ENCODE measurements around the gene C5orf46. TPM values are rescaled to one million over a fixed set of nuclear protein-coding genes. Genes with fewer than 3 reads are reported as not detected.

C5orf46 gene
- total RNA-seq, 1 experiment from 2014 or later = 78.7 TPM

GRCh38 chr5:147887930-147888329, 18.4 kb downstream of the C5orf46 start:
- DNase-seq (peak; percentile 94), ATAC-seq (peak; percentile 78)
- BruUV-seq (replicated peaks) = no TSS peak
- no peaks in the 10 kb centered on the region for H4K20me1 ChIP-seq (ENCODE audit: low read length)
- H3K9ac ChIP-seq (ENCODE audit: low read length) = peak overlapping the region; percentile 67
- peaks cover 39% of the 10 kb centered on the region for H3K36me3 ChIP-seq (ENCODE audit: low read depth, low read length)
- H3K9me2 ChIP-seq (replicated peaks; ENCODE audit: low read length) = no peaks in the 10 kb centered on the region
- no peak for TF ChIP-seq EZH2phosphoT487 (IDR thresholded peaks at IDR 0.05; ENCODE audit: borderline replicate concordance, low read length)
- no peak for TF ChIP-seq CTCF (conservative IDR thresholded peaks at IDR 0.05; ENCODE audit: low read depth, low read length)
- TF ChIP-seq EZH2 (IDR thresholded peaks at IDR 0.05; ENCODE audit: low read length, unreplicated experiment) = no peak
- ChIA-PET CTCF (interaction anchor here (0.6 to 1.3 kb wide), 4 partner anchors 29 to 47 kb away, joined by 3 to 21 read pairs (median 12); no protein-coding TSS in a partner anchor), POLR2A (ENCODE audit: unreplicated experiment) (no interaction called here)
- peaks cover 57% of the 10 kb centered on the region for H3K4me1 ChIP-seq (ENCODE audit: insufficient read depth, low read length)
- H3K9me3 ChIP-seq (ENCODE audit: low read length) = no peaks in the 10 kb centered on the region
- H3K79me2 ChIP-seq (ENCODE audit: low read length) = peaks cover 23% of the 10 kb centered on the region
- H2AFZ ChIP-seq (ENCODE audit: low read length) = no peak overlapping the region
- H3F3A ChIP-seq (ENCODE audit: low read length, unreplicated experiment) = peaks cover 3% of the 10 kb centered on the region
- peak overlapping the region; percentile 40 for H3K4me2 ChIP-seq (ENCODE audit: low read length)
- intact Hi-C loops (cut with micrococcal nuclease) = loop anchor here (1.0 kb wide), 4 partner anchors 30 to 219 kb away; no protein-coding TSS in a partner anchor
- H3K27me3 ChIP-seq (ENCODE audit: low read length) = no peaks in the 10 kb centered on the region
- H3K4me3 ChIP-seq (ENCODE audit: low read length) = no peak overlapping the region
- H3K27ac ChIP-seq (ENCODE audit: low read length) = peak overlapping the region; percentile 97

- intact Hi-C loops (cut with micrococcal nuclease) = loop anchor here (1.0 kb wide), 3 partner anchors 30 to 220 kb away; no protein-coding TSS in a partner anchor
- H3K27ac ChIP-seq (ENCODE audit: low read length) = peak overlapping the region; percentile 97
- DNase-seq (peak; percentile 80), ATAC-seq (peak; percentile 63)
- H3F3A ChIP-seq (ENCODE audit: low read length, unreplicated experiment) = no peaks in the 10 kb centered on the region
- H3K4me2 ChIP-seq (ENCODE audit: low read length) = peak overlapping the region; percentile 31
- H3K36me3 ChIP-seq (ENCODE audit: low read depth, low read length) = peaks cover 37% of the 10 kb centered on the region
- peak overlapping the region; percentile 67 for H3K9ac ChIP-seq (ENCODE audit: low read length)
- no TSS peak for BruUV-seq (replicated peaks)
- H3K27me3 ChIP-seq (ENCODE audit: low read length) = no peaks in the 10 kb centered on the region
- no peaks in the 10 kb centered on the region for H3K9me3 ChIP-seq (ENCODE audit: low read length)
- CTCF ChIA-PET = interaction anchor here (0.6 to 1.3 kb wide), 5 partner anchors 29 to 236 kb away, joined by 3 to 21 read pairs (median 7); no protein-coding TSS in a partner anchor
- no peak overlapping the region for H2AFZ ChIP-seq (ENCODE audit: low read length)
- no peaks in the 10 kb centered on the region for H3K9me2 ChIP-seq (replicated peaks; ENCODE audit: low read length)
- TF ChIP-seq EZH2phosphoT487 (IDR thresholded peaks at IDR 0.05; ENCODE audit: borderline replicate concordance, low read length) = no peak
- peak; percentile 96 for TF ChIP-seq CTCF (conservative IDR thresholded peaks at IDR 0.05; ENCODE audit: low read depth, low read length)
- POLR2A ChIA-PET (ENCODE audit: unreplicated experiment) = interaction anchor here (0.9 kb wide), 1 partner anchor 48 kb away, joined by 13 read pairs; no protein-coding TSS in a partner anchor
- H3K4me1 ChIP-seq (ENCODE audit: insufficient read depth, low read length) = peaks cover 51% of the 10 kb centered on the region
- no peak overlapping the region for H3K4me3 ChIP-seq (ENCODE audit: low read length)
- no peaks in the 10 kb centered on the region for H4K20me1 ChIP-seq (ENCODE audit: low read length)
- H3K79me2 ChIP-seq (ENCODE audit: low read length) = peaks cover 21% of the 10 kb centered on the region
Measured at GRCh38 chr5:147887026-147887627, 19.2 kb downstream of the C5orf46 start.

Measured in PC-3 (cell line).